BJ (cell line): ENCODE measurements around the gene RPS24. TPM values are rescaled to one million over a fixed set of nuclear protein-coding genes. Genes with fewer than 3 reads are reported as not detected.

Source experiments
- CTCF ChIA-PET: fragments of 350-600 bp; formaldehyde crosslinking; extraction: SDS; loops from one replicate; lab custom pipeline; 2021; ENCODE audit warnings: antibody characterized with exemption, inconsistent platforms; lab: Yijun Ruan, JAX
- POLR2A ChIA-PET: fragments of 300-600 bp; sonication (Branson Sonifier 250); formaldehyde crosslinking; extraction: SDS; loops from one replicate; lab custom pipeline; 2021; ENCODE audit warnings: antibody characterized with exemption; lab: Charles Lee
- DNase-seq: peaks from one replicate; pipeline ENCODE4 v3.0.0-alpha.2; 2011; ENCODE audit warnings: low read depth
- H3K27me3 ChIP-seq: 2 replicates; pipeline ENCODE4 v1.6.0; 2011; ENCODE audit warnings: low read length; ENCODE audit not compliant: control insufficient read depth, insufficient read depth
- H3K36me3 ChIP-seq: 2 replicates; pipeline ENCODE4 v1.5.1; 2011; ENCODE audit warnings: low read length; ENCODE audit not compliant: control insufficient read depth, insufficient read depth
- H3K4me3 ChIP-seq: 2 replicates; pipeline ENCODE4 v1.5.1; 2011; ENCODE audit warnings: low read depth, mild to moderate bottlenecking, control low read depth, low read length
- CTCF ChIP-seq: IDR thresholded peaks from 2 replicates; pipeline ENCODE4 v1.5.1; 2011; ENCODE audit warnings: low read depth, mild to moderate bottlenecking, control low read depth, inconsistent platforms, low read length, moderate library complexity; ENCODE audit not compliant: insufficient read depth
- polyA plus RNA-seq: library from polyadenylated mRNA; depleted of rRNA; stranded (reverse); fragments of >200 nt; gene quantifications from 2 replicates; pipeline ENCODE4 v1.2.3, GENCODE V29; 2011

RPS24 gene
- polyA plus RNA-seq, 1 experiment = 967 TPM

- TF ChIP-seq CTCF = no peak
- peaks cover 5% of the 10 kb centered on the region for H3K36me3 ChIP-seq
- ChIA-PET POLR2A (no interaction called here), CTCF (interaction anchor here (0.7 to 3.3 kb wide), 3 partner anchors 9 to 182 kb away, joined by 3 to 14 read pairs (median 5); no protein-coding TSS in a partner anchor)
- DNase-seq = no peak
- peak overlapping the region; percentile 99 for H3K4me3 ChIP-seq
- H3K27me3 ChIP-seq = no peaks in the 10 kb centered on the region
Observed at GRCh38 chr10:78028438-78029268, 5.0 kb upstream of the RPS24 start.

- DNase-seq = peak; percentile 81
- Histone ChIP-seq H3K4me3 (peak within 1 kb of the TSS; percentile 99), H3K36me3 (peaks cover 2% of the 10 kb centered on the region), H3K27me3 (no peaks in the 10 kb centered on the region)
- POLR2A ChIA-PET = no interaction called here
- TF ChIP-seq CTCF = peak; percentile 75
- CTCF ChIA-PET = interaction anchor here (0.7 to 3.3 kb wide), 4 partner anchors 23 to 1165 kb away, joined by 3 to 14 read pairs (median 4); no protein-coding TSS in a partner anchor
Observed at GRCh38 chr10:78029269-78030226, 4.1 kb upstream of the RPS24 start, which contains the start of gene POLR3A. TSS of gene POLR3A (minus strand) at chr10:78029515. CDS start at chr10:78029407, 108 bp downstream.

GRCh38 chr10:78033387-78033636 lies 351 bp upstream of the RPS24 start:
- Histone ChIP-seq H3K36me3 (peaks cover 13% of the 10 kb centered on the region), H3K27me3 (no peaks in the 10 kb centered on the region), H3K4me3 (peak overlapping the region; percentile 39)
- TF ChIP-seq CTCF = no peak
- POLR2A ChIA-PET = no interaction called here
- DNase-seq = no peak
- CTCF ChIA-PET = no interaction called here

GRCh38 chr10:78035025-78035424 lies 1.4 kb downstream of the RPS24 start:
- H3K4me3 ChIP-seq = peak overlapping the region; percentile 86
- CTCF ChIA-PET = interaction anchor here (1.3 to 2.6 kb wide), 2 partner anchors 12 to 188 kb away, joined by 5 to 19 read pairs; no protein-coding TSS in a partner anchor
- no peak for TF ChIP-seq CTCF
- no peak for DNase-seq
- H3K27me3 ChIP-seq = no peaks in the 10 kb centered on the region
- peaks cover 15% of the 10 kb centered on the region for H3K36me3 ChIP-seq
- POLR2A ChIA-PET = no interaction called here
